ENCODE results near the gene GGCX.

GGCX gene

GRCh38 chr2:85542777-85543176 is 18.5 kb downstream of the GGCX start:
- Histone ChIP-seq H3K27ac (ENCODE audit: low read length) (no peak overlapping the region; the same call in 1 of the 2 replicates), H3K4me1 (ENCODE audit: insufficient read depth, low read length) (peaks cover 30% of the 10 kb centered on the region), H4K20me1 (ENCODE audit: insufficient read depth, low read length) (peaks cover 57% of the 10 kb centered on the region), H3K4me2 (ENCODE audit: insufficient read depth, low read length) (peak overlapping the region; percentile 75; the same call in 1 of the 2 replicates), H3K9ac (ENCODE audit: low read depth, low read length) (no peak overlapping the region), H3K36me3 (ENCODE audit: insufficient read depth, low read length) (peaks cover 75% of the 10 kb centered on the region), H3K9me3 (ENCODE audit: insufficient read depth, low read length, severe bottlenecking) (no peaks in the 10 kb centered on the region), H2AFZ (ENCODE audit: low read depth, low read length) (no peak overlapping the region), H3K27me3 (ENCODE audit: insufficient read depth, low read length, poor library complexity) (no peaks in the 10 kb centered on the region), H3K4me3 (ENCODE audit: low read depth in 1 of 2, low read length in 2 of 2) (peak overlapping the region in 1 of 2 experiments; percentile 87; a peak in 2 of 4 replicates), H3K79me2 (ENCODE audit: insufficient read depth, low read length) (peaks cover 50% of the 10 kb centered on the region)
- DNase-seq (no peak), ATAC-seq (ENCODE audit: insufficient read depth, low read depth) (no peak)
- TF ChIP-seq EZH2 (IDR thresholded peaks at IDR 0.05; ENCODE audit: borderline replicate concordance, low read depth, low read length, severe bottlenecking) (no peak), CTCF (IDR thresholded peaks at IDR 0.05; ENCODE audit: borderline replicate concordance, extremely low read depth, low read length, poor library complexity, severe bottlenecking) (no peak)

GRCh38 chr2:85541753-85542457 is 19.4 kb downstream of the GGCX start:
- ATAC-seq (ENCODE audit: insufficient read depth, low read depth) (no peak), DNase-seq (no peak)
- peaks cover 75% of the 10 kb centered on the region for H3K36me3 ChIP-seq (ENCODE audit: insufficient read depth, low read length)
- peak overlapping the region; percentile 78 to 87; a peak in 3 of 4 replicates for H3K4me3 ChIP-seq (ENCODE audit: low read depth in 1 of 2, low read length in 2 of 2)
- H3K27ac ChIP-seq (ENCODE audit: low read length): peak overlapping the region; percentile 22; the same call in 1 of the 2 replicates
- peak overlapping the region; percentile 95 for H3K9ac ChIP-seq (ENCODE audit: low read depth, low read length)
- peaks cover 59% of the 10 kb centered on the region for H3K79me2 ChIP-seq (ENCODE audit: insufficient read depth, low read length)
- H3K27me3 ChIP-seq (ENCODE audit: insufficient read depth, low read length, poor library complexity): no peaks in the 10 kb centered on the region
- no peak overlapping the region for H2AFZ ChIP-seq (ENCODE audit: low read depth, low read length)
- peak overlapping the region; percentile 75 for H3K4me2 ChIP-seq (ENCODE audit: insufficient read depth, low read length)
- H4K20me1 ChIP-seq (ENCODE audit: insufficient read depth, low read length): peaks cover 57% of the 10 kb centered on the region
- no peaks in the 10 kb centered on the region for H3K9me3 ChIP-seq (ENCODE audit: insufficient read depth, low read length, severe bottlenecking)
- no peak for TF ChIP-seq CTCF (IDR thresholded peaks at IDR 0.05; ENCODE audit: borderline replicate concordance, extremely low read depth, low read length, poor library complexity, severe bottlenecking)
- H3K4me1 ChIP-seq (ENCODE audit: insufficient read depth, low read length): peaks cover 38% of the 10 kb centered on the region

DNA sequence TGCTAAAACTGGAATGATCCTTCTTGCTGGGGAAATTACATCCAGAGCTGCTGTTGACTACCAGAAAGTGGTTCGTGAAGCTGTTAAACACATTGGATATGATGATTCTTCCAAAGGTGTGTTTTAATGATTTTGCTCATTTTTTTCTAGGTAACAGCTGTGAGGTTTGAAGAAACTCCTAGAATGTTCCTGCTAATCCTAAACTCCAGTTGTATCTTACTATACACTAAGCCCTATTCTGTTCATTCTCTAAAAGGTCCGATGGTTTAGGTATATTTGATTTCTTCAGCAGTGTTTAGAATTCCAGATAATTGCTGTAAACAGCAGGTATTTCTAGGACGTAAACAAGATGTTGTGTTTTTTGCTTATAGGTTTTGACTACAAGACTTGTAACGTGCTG is 20.0 kb downstream of the GGCX start:
- Histone ChIP-seq H3K27me3 (ENCODE audit: insufficient read depth, low read length, poor library complexity) (no peaks in the 10 kb centered on the region), H3K9me3 (ENCODE audit: insufficient read depth, low read length, severe bottlenecking) (no peaks in the 10 kb centered on the region), H3K4me3 (ENCODE audit: low read depth in 1 of 2, low read length in 2 of 2) (peak overlapping the region; percentile 78 to 87; a peak in 3 of 4 replicates), H3K4me2 (ENCODE audit: insufficient read depth, low read length) (peak overlapping the region; percentile 75), H4K20me1 (ENCODE audit: insufficient read depth, low read length) (peaks cover 57% of the 10 kb centered on the region), H3K36me3 (ENCODE audit: insufficient read depth, low read length) (peaks cover 70% of the 10 kb centered on the region), H3K9ac (ENCODE audit: low read depth, low read length) (peak overlapping the region; percentile 95), H3K4me1 (ENCODE audit: insufficient read depth, low read length) (peaks cover 44% of the 10 kb centered on the region), H3K79me2 (ENCODE audit: insufficient read depth, low read length) (peaks cover 66% of the 10 kb centered on the region), H2AFZ (ENCODE audit: low read depth, low read length) (no peak overlapping the region), H3K27ac (ENCODE audit: low read length) (peak overlapping the region; percentile 22; the same call in 1 of the 2 replicates)
- ATAC-seq (ENCODE audit: insufficient read depth, low read depth) (no peak), DNase-seq (no peak)
- TF ChIP-seq EZH2 (IDR thresholded peaks at IDR 0.05; ENCODE audit: borderline replicate concordance, low read depth, low read length, severe bottlenecking): no peak
- TF ChIP-seq CTCF (IDR thresholded peaks at IDR 0.05; ENCODE audit: borderline replicate concordance, extremely low read depth, low read length, poor library complexity, severe bottlenecking): no peak
